Ishikawa (cell line): ENCODE measurements around the gene LCA5L.

ENCODE experiments used
- CEBPB ChIP-seq: IDR thresholded peaks from 2 replicates; pipeline ENCODE4 v1.6.1; 2012
- EP300 ChIP-seq: IDR thresholded peaks from 2 replicates; pipeline ENCODE4 v1.6.1; 2012; ENCODE audit warnings: borderline replicate concordance
- TAF1 ChIP-seq: IDR thresholded peaks from 2 replicates; pipeline ENCODE4 v1.6.1; 2012; ENCODE audit warnings: low read depth, mild to moderate bottlenecking
- ZBTB7A ChIP-seq: IDR thresholded peaks from 2 replicates; pipeline ENCODE4 v1.6.1; 2012; ENCODE audit warnings: low read depth
- TF ChIP-seq, protein P1 (sequence below): IDR thresholded peaks from 2 replicates; pipeline ENCODE4 v1.6.1; 2012

GRCh38 chr21:39388811-39389155 is 56.8 kb downstream of the LCA5L start:
- TF ChIP-seq ZBTB7A (no peak), CEBPB (no peak), TAF1 (no peak), EP300 (no peak)
- TF ChIP-seq, protein P1, sequence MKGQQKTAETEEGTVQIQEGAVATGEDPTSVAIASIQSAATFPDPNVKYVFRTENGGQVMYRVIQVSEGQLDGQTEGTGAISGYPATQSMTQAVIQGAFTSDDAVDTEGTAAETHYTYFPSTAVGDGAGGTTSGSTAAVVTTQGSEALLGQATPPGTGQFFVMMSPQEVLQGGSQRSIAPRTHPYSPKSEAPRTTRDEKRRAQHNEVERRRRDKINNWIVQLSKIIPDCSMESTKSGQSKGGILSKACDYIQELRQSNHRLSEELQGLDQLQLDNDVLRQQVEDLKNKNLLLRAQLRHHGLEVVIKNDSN = no peak
